ENCODE results near the gene KCNQ1.
A peak's percentile ranks its signal among the peaks of the same experiment; 100 is the strongest.

KCNQ1 gene

GRCh38 chr11:2529636-2530035 is 84.8 kb downstream of the KCNQ1 start:
- no peak for TF ChIP-seq POLR2AphosphoS5 (IDR thresholded peaks at IDR 0.05; ENCODE audit: low read depth, low read length)
- TF ChIP-seq POU2F2 (IDR thresholded peaks at IDR 0.05; ENCODE audit: low read depth, low read length) = no peak
- TF ChIP-seq PAX5 (IDR thresholded peaks at IDR 0.05; ENCODE audit: insufficient read depth, low read length, severe bottlenecking) = no peak
- TF ChIP-seq SPI1 (IDR thresholded peaks at IDR 0.05; ENCODE audit: low read depth, low read length) = no peak
- no peak for TF ChIP-seq TAF1 (IDR thresholded peaks at IDR 0.05; ENCODE audit: low read depth, low read length)
- no peak for TF ChIP-seq POLR2A (IDR thresholded peaks at IDR 0.05; ENCODE audit: low read depth, low read length)
- FAIRE-seq (no peak), DNase-seq (ENCODE audit: insufficient read length, low spot score) (no peak)

GRCh38 chr11:2530131-2530854 is 85.5 kb downstream of the KCNQ1 start:
- FAIRE-seq (peak; percentile 66), DNase-seq (ENCODE audit: insufficient read length, low spot score) (no peak)
- TF ChIP-seq PAX5 (IDR thresholded peaks at IDR 0.05; ENCODE audit: insufficient read depth, low read length, severe bottlenecking) (no peak), POU2F2 (IDR thresholded peaks at IDR 0.05; ENCODE audit: low read depth, low read length) (no peak), TAF1 (IDR thresholded peaks at IDR 0.05; ENCODE audit: low read depth, low read length) (no peak), POLR2AphosphoS5 (IDR thresholded peaks at IDR 0.05; ENCODE audit: low read depth, low read length) (no peak), SPI1 (IDR thresholded peaks at IDR 0.05; ENCODE audit: low read depth, low read length) (no peak), POLR2A (IDR thresholded peaks at IDR 0.05; ENCODE audit: low read depth, low read length) (no peak)

- no peak for TF ChIP-seq POU2F2 (IDR thresholded peaks at IDR 0.05; ENCODE audit: low read depth, low read length)
- TF ChIP-seq PAX5 (IDR thresholded peaks at IDR 0.05; ENCODE audit: insufficient read depth, low read length, severe bottlenecking) = no peak
- TF ChIP-seq TAF1 (IDR thresholded peaks at IDR 0.05; ENCODE audit: low read depth, low read length) = no peak
- no peak for TF ChIP-seq SPI1 (IDR thresholded peaks at IDR 0.05; ENCODE audit: low read depth, low read length)
Observed at GRCh38 chr11:2530855-2531200, 86.0 kb downstream of the KCNQ1 start.

GRCh38 chr11:2531277-2531986 is 86.6 kb downstream of the KCNQ1 start:
- FAIRE-seq = peak; percentile 94

More at GRCh38 chr11:2530855-2531200, 86.0 kb downstream of the KCNQ1 start:
- DNase-seq (ENCODE audit: insufficient read length, low spot score) = no peak
- FAIRE-seq = no peak

GRCh38 chr11:2531987-2532703 is 87.3 kb downstream of the KCNQ1 start:
- FAIRE-seq = no peak
- DNase-seq (ENCODE audit: insufficient read length, low spot score) = no peak
- TF ChIP-seq TAF1 (IDR thresholded peaks at IDR 0.05; ENCODE audit: low read depth, low read length) (no peak), PAX5 (IDR thresholded peaks at IDR 0.05; ENCODE audit: insufficient read depth, low read length, severe bottlenecking) (no peak), POLR2A (IDR thresholded peaks at IDR 0.05; ENCODE audit: low read depth, low read length) (no peak), POU2F2 (IDR thresholded peaks at IDR 0.05; ENCODE audit: low read depth, low read length) (no peak), POLR2AphosphoS5 (IDR thresholded peaks at IDR 0.05; ENCODE audit: low read depth, low read length) (no peak), SPI1 (IDR thresholded peaks at IDR 0.05; ENCODE audit: low read depth, low read length) (no peak)

More at GRCh38 chr11:2531277-2531986, 86.6 kb downstream of the KCNQ1 start:
- no peak for TF ChIP-seq SPI1 (IDR thresholded peaks at IDR 0.05; ENCODE audit: low read depth, low read length)
- TF ChIP-seq TAF1 (IDR thresholded peaks at IDR 0.05; ENCODE audit: low read depth, low read length) = no peak
- TF ChIP-seq POLR2A (IDR thresholded peaks at IDR 0.05; ENCODE audit: low read depth, low read length) = no peak
- no peak for TF ChIP-seq POLR2AphosphoS5 (IDR thresholded peaks at IDR 0.05; ENCODE audit: low read depth, low read length)
- no peak for TF ChIP-seq PAX5 (IDR thresholded peaks at IDR 0.05; ENCODE audit: insufficient read depth, low read length, severe bottlenecking)
- TF ChIP-seq POU2F2 (IDR thresholded peaks at IDR 0.05; ENCODE audit: low read depth, low read length) = no peak
- peak; percentile 64 for DNase-seq (ENCODE audit: insufficient read length, low spot score)

GRCh38 chr11:2532704-2533586 is 88.1 kb downstream of the KCNQ1 start:
- TF ChIP-seq TAF1 (IDR thresholded peaks at IDR 0.05; ENCODE audit: low read depth, low read length) = no peak

GRCh38 chr11:2533587-2534133 is 88.9 kb downstream of the KCNQ1 start:
- FAIRE-seq (no peak), DNase-seq (ENCODE audit: insufficient read length, low spot score) (peak; percentile 59)
- TF ChIP-seq POLR2AphosphoS5 (IDR thresholded peaks at IDR 0.05; ENCODE audit: low read depth, low read length) (no peak), POLR2A (IDR thresholded peaks at IDR 0.05; ENCODE audit: low read depth, low read length) (no peak)

More at GRCh38 chr11:2532704-2533586, 88.1 kb downstream of the KCNQ1 start:
- DNase-seq (ENCODE audit: insufficient read length, low spot score) = peak; percentile 93
- FAIRE-seq = peak; percentile 96

- TF ChIP-seq PAX5 (IDR thresholded peaks at IDR 0.05; ENCODE audit: insufficient read depth, low read length, severe bottlenecking) (no peak), TAF1 (IDR thresholded peaks at IDR 0.05; ENCODE audit: low read depth, low read length) (no peak), POU2F2 (IDR thresholded peaks at IDR 0.05; ENCODE audit: low read depth, low read length) (no peak), POLR2AphosphoS5 (IDR thresholded peaks at IDR 0.05; ENCODE audit: low read depth, low read length) (no peak), POLR2A (IDR thresholded peaks at IDR 0.05; ENCODE audit: low read depth, low read length) (no peak), SPI1 (IDR thresholded peaks at IDR 0.05; ENCODE audit: low read depth, low read length) (no peak)
- no peak for DNase-seq (ENCODE audit: insufficient read length, low spot score)
- FAIRE-seq = no peak
Observed at GRCh38 chr11:2534134-2534956, 89.5 kb downstream of the KCNQ1 start.

Measured in GM12891 (cell line).